T-helper 2 cell treated with Interferon-gamma antibody and Interleukin-4, amounts not matched to agents 100 ng/mL and 5 ng/mL, for 36 hours (primary cell): ENCODE results near the gene TRIM24. TPM values are rescaled to one million over a fixed set of nuclear protein-coding genes. Genes with fewer than 3 reads are reported as not detected.

ENCODE experiments used
- intact Hi-C: fragments of 100-400 bp; cut with micrococcal nuclease; formaldehyde crosslinking; loops from one replicate; pipeline ENCODE4 v1.15.1; 2023
- total RNA-seq: library from RNA; stranded (reverse); gene quantifications from 2 replicates; pipeline ENCODE4 v1.2.3, GENCODE V29; 2022

Gene TRIM24
- total RNA-seq, 1 donor from 2014 or later = 23.4 TPM

DNA sequence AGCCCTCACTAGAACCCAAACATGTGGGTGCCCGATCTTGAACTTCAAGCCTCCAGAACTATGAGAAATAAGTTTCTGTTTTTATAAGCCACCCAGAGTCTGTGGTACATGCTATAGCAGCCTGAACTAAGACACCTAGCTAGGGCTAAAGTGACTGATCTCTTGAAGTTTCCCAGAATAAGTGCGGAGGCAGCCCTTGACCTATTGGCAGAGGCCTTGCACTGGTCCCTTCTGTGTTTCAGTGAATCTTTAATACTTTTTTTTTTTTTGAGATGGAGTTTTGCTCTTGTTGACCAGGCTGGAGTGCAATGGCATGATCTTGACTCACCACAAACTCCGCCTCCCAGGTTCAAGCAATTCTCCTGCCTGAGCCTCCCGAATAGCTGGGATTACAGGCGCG, 156.0 kb downstream of the TRIM24 start:
- intact Hi-C loops = no loop called here

GRCh38 chr7:138618506-138618905, 158.4 kb downstream of the TRIM24 start:
- intact Hi-C loops = no loop called here

DNA sequence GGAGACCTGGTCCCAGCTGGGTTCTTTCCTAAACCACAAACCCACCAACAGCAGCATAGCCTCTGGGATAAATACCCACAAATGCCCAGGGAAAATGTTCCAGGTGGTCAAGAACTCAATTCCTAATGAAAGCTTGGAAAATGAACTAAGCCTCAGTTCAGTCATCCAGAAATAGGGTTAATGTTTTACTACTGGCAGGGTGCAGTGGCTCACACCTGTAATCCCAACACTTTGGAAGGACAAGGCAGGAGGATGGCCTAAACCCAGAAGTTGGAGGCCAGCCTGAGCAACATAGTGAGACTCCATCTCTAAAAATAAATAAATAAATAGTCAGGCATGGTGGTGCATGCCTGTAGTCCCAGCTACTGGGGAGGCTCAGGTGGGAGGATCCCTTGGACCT, 158.9 kb downstream of the TRIM24 start:
- intact Hi-C loops = no loop called here

GRCh38 chr7:138622841-138623240, 162.8 kb downstream of the TRIM24 start:
- intact Hi-C loops = loop anchor here (10.0 kb wide), 2 partner anchors 252 to 458 kb away; no protein-coding TSS in a partner anchor

- intact Hi-C loops = loop anchor here (2.0 to 10.0 kb wide), 4 partner anchors 127 to 460 kb away; partner anchors contain the start of gene TRIM24
These were observed 165.2 kb downstream of the TRIM24 start for GRCh38 chr7:138625084-138625848.

DNA sequence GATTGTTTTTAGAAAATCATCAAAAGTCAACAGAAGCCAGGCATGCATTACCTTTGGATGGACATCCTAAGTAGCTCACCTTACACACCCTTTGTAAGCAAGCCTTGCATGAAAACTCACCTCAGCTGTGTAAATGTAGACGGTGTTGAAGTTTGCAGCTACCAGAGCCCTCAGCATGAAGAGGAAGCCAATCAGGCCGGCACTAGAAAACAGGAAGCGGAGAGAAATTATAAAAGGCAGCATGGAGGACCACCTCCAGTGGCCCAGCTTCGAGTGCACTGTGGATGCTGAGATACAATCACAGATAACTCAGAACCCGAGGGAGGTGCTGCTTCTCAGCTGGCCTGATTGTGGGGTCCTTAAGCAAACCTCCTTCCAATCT, 165.8 kb downstream of the TRIM24 start:
- intact Hi-C loops = loop anchor here (2.0 to 10.0 kb wide), 4 partner anchors 126 to 461 kb away; partner anchors contain the start of gene TRIM24

DNA sequence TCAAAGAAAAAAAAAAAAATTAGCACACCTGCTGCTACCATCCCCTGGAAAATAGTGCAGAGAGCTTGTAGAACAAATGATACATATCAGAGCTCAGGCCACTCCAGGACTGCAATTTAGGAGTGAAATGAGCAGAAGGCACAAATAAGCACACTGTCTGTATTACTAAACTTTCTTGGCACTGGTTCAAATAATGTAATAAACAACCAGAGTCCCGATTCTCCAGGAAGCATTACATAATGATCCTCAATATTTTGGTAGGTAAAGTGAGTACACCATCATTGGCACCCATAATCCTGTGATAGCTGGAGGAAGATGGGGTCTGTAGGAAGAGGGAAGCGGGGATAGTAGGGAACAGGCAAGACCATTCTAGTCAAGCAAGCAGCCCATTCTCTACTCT, 166.8 kb downstream of the TRIM24 start:
- intact Hi-C loops = loop anchor here (5.0 to 10.0 kb wide), 3 partner anchors 125 to 462 kb away; no protein-coding TSS in a partner anchor

GRCh38 chr7:138627361-138627760, 167.3 kb downstream of the TRIM24 start:
- intact Hi-C loops = loop anchor here (5.0 to 10.0 kb wide), 3 partner anchors 125 to 463 kb away; no protein-coding TSS in a partner anchor

DNA sequence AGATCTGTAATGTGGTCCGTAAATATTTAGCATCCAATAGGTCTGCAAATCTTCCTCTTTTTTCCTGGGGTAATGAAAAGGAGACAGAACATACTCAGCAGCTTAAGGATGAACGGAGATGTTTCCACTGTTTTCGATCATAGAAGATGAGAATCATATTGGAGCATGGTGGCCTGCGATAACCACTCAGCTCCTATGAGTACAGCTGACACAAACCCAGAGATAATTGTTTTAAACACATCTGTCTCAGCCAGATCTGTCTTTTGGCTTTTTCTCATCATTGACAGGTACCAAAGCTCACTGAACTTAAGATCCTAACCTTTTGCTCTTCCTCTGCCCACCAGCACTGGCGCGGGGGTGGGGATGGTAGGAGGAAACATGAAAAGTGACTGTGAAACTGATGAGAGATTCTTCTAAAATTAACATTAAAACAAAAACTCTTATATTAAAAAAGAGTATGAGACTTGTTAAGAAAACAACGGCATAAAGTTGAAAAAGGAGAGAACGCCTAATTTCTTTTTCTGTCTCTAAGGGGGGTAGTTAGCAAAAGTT, 170.1 kb downstream of the TRIM24 start:
- intact Hi-C loops = no loop called here

GRCh38 chr7:138632384-138632783, 172.3 kb downstream of the TRIM24 start:
- intact Hi-C loops = no loop called here

DNA sequence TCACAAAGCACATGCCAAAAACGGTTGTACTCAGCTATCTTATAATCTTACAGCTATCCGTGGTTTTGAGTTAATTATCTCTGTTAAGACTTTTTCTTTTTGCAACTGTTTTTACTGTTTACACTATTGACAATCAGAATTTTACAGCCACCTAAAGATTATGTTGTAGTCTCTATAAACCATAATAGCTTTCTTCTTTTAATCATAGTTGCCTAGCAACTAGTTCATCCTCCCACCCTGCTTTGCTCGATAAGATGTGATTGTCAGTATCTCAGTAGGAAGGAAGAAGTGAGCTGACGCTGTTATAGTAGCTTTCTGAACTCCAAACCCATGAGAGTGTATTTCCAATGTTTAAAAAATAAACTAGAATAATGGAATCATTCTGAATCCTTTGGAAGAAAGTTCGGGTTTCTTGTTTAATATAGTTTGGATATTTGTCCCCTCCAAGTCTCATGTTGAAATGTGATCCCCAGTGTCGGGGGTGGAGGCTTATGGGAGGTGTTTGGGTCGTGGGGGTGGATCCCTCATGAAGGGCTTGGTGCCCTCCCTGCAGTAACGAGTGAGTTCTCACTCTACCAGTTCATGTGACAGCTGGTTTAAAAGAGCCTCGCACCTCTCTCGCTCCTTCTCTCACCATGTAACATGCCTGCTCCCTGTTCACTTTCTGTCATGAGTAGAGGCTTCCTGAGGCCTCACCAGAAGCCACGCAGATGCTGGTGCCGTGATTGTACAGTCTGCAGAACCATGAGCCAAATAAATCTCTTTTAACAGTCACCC, 173.0 kb downstream of the TRIM24 start:
- intact Hi-C loops = no loop called here

Other genes starting within 250 kb of the TRIM24 start
- 1.0 and 1.2 TPM in 2 replicates for gene SVOPL, start 241.1 kb downstream of the TRIM24 start, total RNA-seq